Measurements from ENCODE around the gene NAGS.
"Not testable (repeated sequence)": the region's sequence is repeated elsewhere in the genome, so short reads cannot be mapped to it uniquely, and the experiment has no call there.

The NAGS gene

GRCh38 chr17:43983515-43984411, 20.7 kb upstream of the NAGS start:
- no peak for DNase-seq (ENCODE audit: low read depth, low spot score)

GRCh38 chr17:43984521-43984920, 19.9 kb upstream of the NAGS start:
- no peak for DNase-seq (ENCODE audit: low read depth, low spot score)

GRCh38 chr17:43986225-43986981, 18.0 kb upstream of the NAGS start:
- DNase-seq (ENCODE audit: low read depth, low spot score), result no peak

- DNase-seq (ENCODE audit: low read depth, low spot score), result no peak
Measured at GRCh38 chr17:43987131-43988021, 17.0 kb upstream of the NAGS start.

- no peak for DNase-seq (ENCODE audit: low read depth, low spot score)
Measured at GRCh38 chr17:43988301-43988700, 16.1 kb upstream of the NAGS start.

- DNase-seq (ENCODE audit: low read depth, low spot score), result no peak
Measured at GRCh38 chr17:43992641-43993040, 11.8 kb upstream of the NAGS start.

GRCh38 chr17:43994272-43995149, 9.9 kb upstream of the NAGS start:
- DNase-seq (ENCODE audit: low read depth, low spot score), result no peak

- no peak for DNase-seq (ENCODE audit: low read depth, low spot score)
Measured at GRCh38 chr17:43995150-43995471, 9.3 kb upstream of the NAGS start.

GRCh38 chr17:43997180-43997579, 7.2 kb upstream of the NAGS start:
- DNase-seq (ENCODE audit: low read depth, low spot score), result not testable (repeated sequence)

- no peak for DNase-seq (ENCODE audit: low read depth, low spot score)
Measured at GRCh38 chr17:43998552-43998951, 5.9 kb upstream of the NAGS start.

- no peak for DNase-seq (ENCODE audit: low read depth, low spot score)
Measured at GRCh38 chr17:43999024-43999423, 5.4 kb upstream of the NAGS start.

GRCh38 chr17:44000141-44000860, 4.1 kb upstream of the NAGS start:
- no peak for DNase-seq (ENCODE audit: low read depth, low spot score)

GRCh38 chr17:44000871-44001460, 3.5 kb upstream of the NAGS start:
- DNase-seq (ENCODE audit: low read depth, low spot score), result no peak

GRCh38 chr17:44001461-44001920, 2.9 kb upstream of the NAGS start:
- DNase-seq (ENCODE audit: low read depth, low spot score), result no peak

- DNase-seq (ENCODE audit: low read depth, low spot score), result peak; percentile 46
Measured at GRCh38 chr17:44002141-44002848, 2.1 kb upstream of the NAGS start.

- DNase-seq (ENCODE audit: low read depth, low spot score), result no peak
Measured at GRCh38 chr17:44004761-44005526, 522 bp downstream of the NAGS start.

- DNase-seq (ENCODE audit: low read depth, low spot score), result no peak
Measured at GRCh38 chr17:44005527-44006271, 1.3 kb downstream of the NAGS start.

- DNase-seq (ENCODE audit: low read depth, low spot score), result no peak
Measured at GRCh38 chr17:44006272-44006597, 1.8 kb downstream of the NAGS start.
